Aorta (tissue), 5 donors: Measurements from ENCODE around the gene INSL3. TPM values are rescaled to one million over a fixed set of nuclear protein-coding genes. Genes with fewer than 3 reads are reported as not detected.
"Not testable (repeated sequence)": the region's sequence is repeated elsewhere in the genome, so short reads cannot be mapped to it uniquely, and the experiment has no call there.

Experiments
- ATAC-seq: fragments of 200-7000 bp; cut with Tn5 transposase; one replicate; pipeline ENCODE4 v1.9.1; 2022; ENCODE audit warnings: moderate library complexity; ENCODE audit not compliant: low FRiP score
- DNase-seq, 2 donors: peaks; one replicate each; pipeline ENCODE4 v3.0.0-alpha.2; 2020
- H3K27ac ChIP-seq, 2 donors: one replicate each; pipeline ENCODE4 v1.5.1; 2013; ENCODE audit warnings: low read length in 2 of 2, mild to moderate bottlenecking in 2 of 2, moderate library complexity in 2 of 2, control low read depth in 1 of 2, inconsistent platforms in 1 of 2, low read depth in 1 of 2
- H3K27me3 ChIP-seq, 2 donors: one replicate each; pipeline ENCODE4 v1.6.1; 2013; ENCODE audit warnings: control low read depth in 1 of 2, low read length in 1 of 2, mild to moderate bottlenecking in 1 of 2, moderate library complexity in 1 of 2; ENCODE audit not compliant: insufficient read depth in 2 of 2, control insufficient read depth in 1 of 2
- H3K36me3 ChIP-seq, 2 donors: one replicate each; pipeline ENCODE4 v1.6.1; 2013; ENCODE audit warnings: control low read depth in 1 of 2, low read length in 1 of 2, mild to moderate bottlenecking in 1 of 2; ENCODE audit not compliant: insufficient read depth in 2 of 2, control insufficient read depth in 1 of 2
- H3K4me1 ChIP-seq, 2 donors: one replicate each; pipeline ENCODE4 v1.6.1; 2013; ENCODE audit warnings: low read length in 2 of 2, control low read depth in 1 of 2, mild to moderate bottlenecking in 1 of 2, moderate library complexity in 1 of 2; ENCODE audit not compliant: insufficient read depth in 2 of 2, control insufficient read depth in 1 of 2
- H3K4me3 ChIP-seq, 2 donors: one replicate each; pipeline ENCODE4 v1.5.1; 2013; ENCODE audit warnings: low read length in 2 of 2, control low read depth in 1 of 2, mild to moderate bottlenecking in 1 of 2
- H3K9me3 ChIP-seq: one replicate; pipeline ENCODE4 v1.6.1; 2013; ENCODE audit warnings: mild to moderate bottlenecking, low read length; ENCODE audit not compliant: control insufficient read depth
- WGBS, 2 donors: extraction: QIAGEN DNeasy Blood & Tissue Kit; methylation state at CpG; one replicate each; pipeline ENCODE4 v1.1.7; 2013; 5-methylcytosine and 5-hydroxymethylcytosine counted together
- intact Hi-C, 2 donors: fragments of 100-400 bp; cut with DNase I; formaldehyde crosslinking; loops; one replicate each; pipeline versions ENCODE4 v1.14.2 to v1.15.0; 2022
- polyA plus RNA-seq, 2 donors: library from polyadenylated mRNA; stranded (reverse); fragments of 200-250 nt; gene quantifications; one replicate each; pipeline ENCODE4 v1.2.3, GENCODE V29; 2013
- total RNA-seq, 2 donors: library from RNA; stranded (reverse); fragmentation: NEBNext Ultra II Directional; extraction: Animal tissue kit (Norgen Biotek cat#: 25700); gene quantifications; one replicate each; pipeline ENCODE4 v1.2.1, GENCODE V29; 2021
- donor health status: healthy with polysubstance abuse.
- donor health status: Bipolar disorder and iron deficiency.
- donor health status: DM: no; HTN: no; CAD: no.
- donor health status: DM: no; HTN: no; CAD: no.
- donor health status: DM: yes; HTN: yes; CAD: no.

INSL3 gene
- total and polyA plus RNA-seq, 4 donors = not detected

DNA sequence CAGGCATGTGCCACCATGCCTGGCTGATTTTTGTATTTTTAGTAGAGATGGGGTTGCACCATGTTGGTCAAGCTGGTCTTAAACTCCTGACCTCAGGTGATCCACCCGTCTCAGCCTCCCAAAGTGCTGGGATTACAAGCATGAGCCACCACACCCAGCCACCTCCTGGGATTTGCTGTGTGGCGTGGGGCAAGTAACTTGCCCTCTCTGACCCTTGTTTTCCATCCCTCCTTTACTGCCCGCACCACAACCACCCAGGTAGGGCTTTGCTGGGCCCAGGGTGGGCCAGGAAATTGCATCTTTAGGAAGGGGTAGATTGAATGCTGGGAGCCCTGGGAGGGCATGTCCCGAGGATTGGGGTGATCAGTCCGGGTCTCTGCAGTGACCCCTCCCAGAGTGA, 37.6 kb downstream of the INSL3 start:
- H3K4me3 ChIP-seq, intact Hi-C loops, ATAC-seq, H3K9me3 ChIP-seq, H3K27me3 ChIP-seq, DNase-seq, H3K36me3 ChIP-seq, H3K4me1 ChIP-seq, H3K27ac ChIP-seq: not testable (repeated sequence)
- 71 to 72% methylated on average over 5 of the region's 5 CpGs for WGBS, 2 donors

DNA sequence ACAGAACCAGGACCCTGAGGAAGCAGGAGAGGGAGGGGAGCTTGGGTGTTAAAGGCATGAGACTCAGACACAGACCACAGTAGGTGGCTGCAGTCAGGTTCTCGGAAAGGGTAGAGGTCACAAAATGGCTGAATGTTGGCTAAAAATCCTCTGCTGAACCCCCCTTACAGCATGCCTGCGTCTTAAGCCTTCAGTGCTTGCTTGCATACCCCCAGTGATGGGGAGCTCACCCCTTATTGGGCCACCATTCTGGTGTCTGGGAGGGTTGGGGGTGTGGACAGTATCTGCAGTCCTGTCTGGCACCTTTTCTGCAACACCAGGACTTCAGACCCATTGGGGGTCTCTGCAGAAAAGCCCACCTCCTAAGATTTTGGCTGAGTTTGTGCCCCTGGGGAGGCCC, 40.5 kb downstream of the INSL3 start:
- H3K9me3 ChIP-seq = no peaks in the 10 kb centered on the region
- intact Hi-C loops = no loop called here

DNA sequence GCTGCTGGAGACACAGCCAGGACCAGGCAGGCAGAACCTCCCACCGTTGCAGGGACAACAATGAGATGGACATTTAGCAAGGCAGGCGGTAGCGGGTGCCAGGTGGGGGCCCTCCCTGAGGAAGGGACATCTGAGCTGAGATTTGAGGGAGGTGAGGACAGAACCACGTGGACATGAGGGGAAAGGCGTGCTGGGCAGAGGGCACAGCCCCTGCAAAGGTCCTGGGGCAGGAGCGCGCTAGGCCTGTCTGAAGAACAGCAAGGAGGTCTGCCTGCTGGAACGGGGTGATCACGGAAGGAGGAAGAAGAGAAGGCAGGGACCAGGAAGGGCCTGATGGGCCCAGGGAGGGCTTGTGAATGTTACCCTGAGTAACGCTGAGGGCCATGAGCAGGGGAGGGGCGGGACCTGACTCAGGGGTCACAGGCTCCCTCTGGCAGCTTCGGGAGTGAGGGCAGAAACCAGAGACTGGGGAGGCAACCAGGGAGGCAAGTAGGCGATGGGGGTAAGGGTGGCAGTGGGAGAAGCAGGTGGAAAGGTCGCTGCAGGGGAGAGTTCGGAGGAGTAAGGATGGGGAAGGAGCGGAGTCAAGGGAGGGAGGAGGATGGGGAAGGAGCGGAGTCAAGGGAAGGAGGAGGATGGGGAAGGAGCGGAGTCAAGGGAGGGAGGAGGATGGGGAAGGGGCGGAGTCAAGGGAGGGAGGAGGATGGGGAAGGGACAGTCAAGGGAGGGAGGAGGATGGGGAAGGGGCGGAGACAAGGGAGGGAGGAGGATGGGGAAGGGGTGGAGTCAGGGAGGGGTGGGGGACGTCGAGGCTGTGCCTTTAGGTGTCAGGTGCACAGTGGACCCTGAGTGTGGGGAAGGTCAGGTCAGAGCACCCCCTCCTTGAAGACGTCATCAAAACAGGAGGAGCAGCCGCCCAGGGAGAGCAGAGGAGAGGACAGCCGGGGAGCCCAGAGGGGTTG, 42.1 kb downstream of the INSL3 start:
- no peak for ATAC-seq
- no peak overlapping the region for H3K27ac ChIP-seq
- intact Hi-C loops = loop anchor here in 1 of 2 donors (5.0 kb wide), 1 partner anchor 77 kb away; no protein-coding TSS in a partner anchor
- no peaks in the 10 kb centered on the region for H3K4me1 ChIP-seq
- no peaks in the 10 kb centered on the region for H3K9me3 ChIP-seq
- no peak overlapping the region for H3K4me3 ChIP-seq
- 12 to 14% methylated on average over 23 to 25 of the region's 25 CpGs for WGBS, 2 donors
- H3K27me3 ChIP-seq = no peaks in the 10 kb centered on the region
- no peaks in the 10 kb centered on the region for H3K36me3 ChIP-seq
- DNase-seq = peak in 1 of 2 donors; percentile 80

More for the DNA sequence above, 40.5 kb downstream of the INSL3 start:
- Histone ChIP-seq H3K27ac (no peak overlapping the region), H3K36me3 (no peaks in the 10 kb centered on the region), H3K27me3 (no peaks in the 10 kb centered on the region), H3K4me3 (no peak overlapping the region), H3K4me1 (no peaks in the 10 kb centered on the region)
- no peak for DNase-seq
- ATAC-seq = no peak
- 79 to 91% methylated on average over 2 of the region's 2 CpGs for WGBS, 2 donors

DNA sequence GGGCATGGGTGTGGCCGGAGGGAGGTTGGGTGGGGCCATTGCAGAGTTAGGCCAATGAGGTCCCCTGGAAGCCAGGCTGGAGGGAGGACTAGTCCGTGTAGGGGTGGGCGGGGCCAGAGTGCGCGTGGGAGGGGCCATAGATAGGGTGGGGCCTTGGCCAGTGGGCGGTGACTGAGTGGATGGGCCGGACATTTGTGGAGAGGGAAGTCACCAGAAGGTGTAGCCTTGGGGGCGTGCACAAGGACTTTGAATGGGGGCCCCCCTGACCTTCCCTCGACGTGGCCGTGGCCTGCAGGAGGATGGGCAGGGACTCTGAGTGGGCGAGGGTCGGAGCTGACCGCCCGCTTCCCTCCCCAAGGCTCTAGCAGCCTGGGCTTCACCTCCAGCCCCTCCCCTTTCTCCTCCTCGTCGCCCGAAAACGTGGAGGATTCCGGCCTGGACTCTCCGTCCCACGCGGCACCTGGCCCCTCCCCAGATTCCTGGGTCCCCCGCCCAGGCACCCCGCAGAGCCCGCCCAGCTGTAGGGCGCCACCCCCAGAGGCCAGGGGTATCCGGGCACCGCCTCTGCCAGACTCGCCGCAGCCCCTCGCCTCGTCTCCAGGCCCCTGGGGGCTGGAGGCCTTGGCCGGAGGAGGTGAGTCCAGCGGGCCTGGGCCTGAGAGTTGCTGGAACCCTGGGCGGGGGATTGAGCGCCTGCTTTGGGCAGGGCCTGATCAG, 42.9 kb downstream of the INSL3 start:
- H3K27ac ChIP-seq = no peak overlapping the region
- no peaks in the 10 kb centered on the region for H3K4me1 ChIP-seq
- no peaks in the 10 kb centered on the region for H3K27me3 ChIP-seq
- 3 to 6% methylated on average over 23 to 37 of the region's 37 CpGs for WGBS, 2 donors
- H3K36me3 ChIP-seq = no peaks in the 10 kb centered on the region
- ATAC-seq (peak; percentile 53), DNase-seq (peak; percentile 79 to 88)
- H3K4me3 ChIP-seq = no peak overlapping the region
- H3K9me3 ChIP-seq = no peaks in the 10 kb centered on the region
- intact Hi-C loops = loop anchor here in 1 of 2 donors (5.0 kb wide), 1 partner anchor 76 kb away; no protein-coding TSS in a partner anchor

DNA sequence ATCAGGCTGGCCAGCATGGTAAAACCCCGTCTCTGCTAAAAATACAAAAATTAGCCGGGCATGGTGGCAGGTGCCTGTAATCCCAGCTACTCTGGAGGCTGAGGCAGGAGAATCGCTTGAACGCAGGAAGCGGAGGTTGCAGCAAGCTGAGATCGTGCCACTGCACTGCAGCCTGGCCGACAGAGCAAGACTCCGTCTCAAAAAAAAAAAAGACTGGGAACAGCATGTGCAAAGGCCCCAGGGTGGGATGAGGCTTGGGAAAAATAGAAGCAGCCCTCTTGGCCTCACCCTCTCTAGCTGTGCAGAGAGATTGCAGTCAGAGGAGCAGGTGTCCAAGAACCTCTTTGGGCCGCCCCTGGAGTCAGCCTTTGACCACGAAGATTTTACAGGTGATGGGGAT, 43.5 kb downstream of the INSL3 start:
- H3K4me3 ChIP-seq, H3K4me1 ChIP-seq, ATAC-seq, DNase-seq, H3K9me3 ChIP-seq, H3K27me3 ChIP-seq, H3K27ac ChIP-seq, H3K36me3 ChIP-seq: not testable (repeated sequence)
- WGBS, 2 donors = 72 to 73% methylated on average over 10 of the region's 10 CpGs
- intact Hi-C loops = loop anchor here in 1 of 2 donors (5.0 kb wide), 1 partner anchor 76 kb away; no protein-coding TSS in a partner anchor

DNA sequence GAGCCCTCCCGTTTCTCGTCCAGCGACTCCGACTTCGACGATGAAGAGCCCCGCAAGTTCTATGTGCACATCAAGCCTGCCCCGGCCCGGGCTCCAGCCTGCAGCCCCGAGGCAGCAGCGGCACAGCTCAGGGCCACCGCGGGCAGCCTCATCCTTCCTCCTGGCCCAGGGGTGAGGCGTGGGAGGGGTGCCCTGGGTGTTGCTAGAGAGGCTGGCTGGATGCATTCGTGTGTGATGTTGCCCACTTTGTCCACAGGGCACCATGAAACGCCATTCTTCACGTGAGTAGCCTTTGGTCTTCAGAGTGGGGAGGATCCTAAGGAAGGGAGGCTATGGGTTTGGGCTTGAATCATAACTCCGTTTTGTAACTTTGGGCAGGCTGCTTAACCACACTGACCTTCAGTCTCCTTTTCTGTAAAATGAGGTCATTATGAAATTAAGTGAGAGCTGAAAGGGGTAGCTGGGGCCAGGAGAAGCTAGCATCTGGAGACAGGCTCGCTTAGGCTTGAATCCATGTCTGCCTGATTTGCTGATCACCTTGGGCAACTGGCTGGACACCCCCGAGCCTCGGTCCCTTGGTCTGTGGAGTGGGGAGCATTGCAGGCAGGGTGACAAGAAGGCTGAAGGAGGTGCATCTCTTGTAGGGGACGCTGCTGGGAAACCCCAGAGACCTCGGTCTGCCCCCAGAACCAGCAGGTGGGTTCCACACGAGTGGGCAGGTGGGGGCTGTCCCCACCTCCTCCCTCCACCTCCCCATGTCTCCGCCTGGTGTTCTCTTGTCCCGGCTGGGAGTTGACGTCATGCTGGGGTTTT, 45.1 kb downstream of the INSL3 start:
- DNase-seq (no peak), ATAC-seq (no peak)
- WGBS, 2 donors = 68 to 71% methylated on average over 27 of the region's 27 CpGs

DNA sequence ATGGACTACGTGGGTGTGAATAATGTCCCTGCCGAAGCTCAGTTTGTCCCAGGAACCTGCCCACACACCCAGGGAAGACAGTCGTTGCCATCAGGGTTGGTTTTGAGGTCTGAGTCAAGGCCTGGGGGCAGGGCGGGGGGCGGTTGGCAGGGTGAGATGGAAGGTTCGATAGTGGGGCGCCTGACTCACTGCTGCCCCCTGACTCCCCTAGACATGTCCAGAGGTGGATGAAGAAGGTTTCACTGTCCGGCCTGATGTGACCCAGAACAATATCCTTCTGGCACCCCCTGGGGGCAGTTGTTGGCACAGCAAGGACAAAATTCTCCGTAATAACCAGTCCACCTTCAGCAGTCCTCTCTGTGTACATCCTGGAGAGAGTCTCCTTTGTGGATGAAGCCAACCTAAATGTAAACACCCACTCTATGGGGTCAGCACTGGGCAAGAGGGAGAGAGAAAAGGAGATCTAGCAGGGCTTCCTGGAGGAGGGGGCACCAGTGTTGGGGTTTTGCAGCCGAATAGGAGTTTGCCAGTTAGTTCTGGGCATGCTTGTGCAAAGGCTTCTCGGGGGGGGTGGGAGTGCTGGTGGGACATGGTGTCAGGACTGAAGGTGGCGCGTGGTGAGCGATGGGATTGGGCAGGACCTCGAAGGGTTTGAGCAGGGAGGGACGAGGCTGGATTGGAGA, 45.9 kb downstream of the INSL3 start:
- Histone ChIP-seq H3K9me3 (no peaks in the 10 kb centered on the region), H3K36me3 (no peaks in the 10 kb centered on the region), H3K4me3 (no peak overlapping the region), H3K4me1 (no peaks in the 10 kb centered on the region), H3K27me3 (no peaks in the 10 kb centered on the region), H3K27ac (no peak overlapping the region)
- intact Hi-C loops = loop anchor here in 1 of 2 donors (5.0 kb wide), 1 partner anchor 73 kb away; no protein-coding TSS in a partner anchor
- ATAC-seq (no peak), DNase-seq (no peak)
- 61 to 62% methylated on average over 16 of the region's 16 CpGs for WGBS, 2 donors

More for the DNA sequence above, 45.1 kb downstream of the INSL3 start:
- H3K36me3 ChIP-seq = no peaks in the 10 kb centered on the region
- no peak overlapping the region for H3K4me3 ChIP-seq
- H3K4me1 ChIP-seq = no peaks in the 10 kb centered on the region
- H3K27ac ChIP-seq = no peak overlapping the region
- no peaks in the 10 kb centered on the region for H3K27me3 ChIP-seq
- intact Hi-C loops = loop anchor here in 1 of 2 donors (5.0 kb wide), 1 partner anchor 74 kb away; no protein-coding TSS in a partner anchor
- H3K9me3 ChIP-seq = no peaks in the 10 kb centered on the region

DNA sequence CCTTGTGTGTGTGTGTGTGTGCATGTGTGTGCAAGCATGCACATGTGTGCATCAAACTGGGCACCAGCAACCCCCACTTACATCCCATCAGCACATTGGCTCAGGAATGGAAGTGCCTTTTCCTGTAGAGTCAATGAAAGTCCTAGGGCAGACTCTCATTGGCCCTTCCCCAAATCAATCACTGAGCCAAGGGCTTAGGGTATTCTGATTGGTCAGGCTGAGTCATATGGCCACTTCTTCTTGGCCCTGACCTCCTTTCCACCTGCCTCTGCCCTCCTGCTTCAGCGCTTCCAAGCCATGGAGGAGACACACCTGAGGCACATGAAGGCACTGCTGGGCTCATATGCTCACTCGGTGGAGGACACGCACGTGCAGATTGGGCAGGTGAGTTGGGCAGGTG, 49.1 kb downstream of the INSL3 start:
- ATAC-seq = no peak
- Histone ChIP-seq H3K27ac (no peak overlapping the region), H3K4me1 (no peaks in the 10 kb centered on the region), H3K4me3 (no peak overlapping the region), H3K36me3 (no peaks in the 10 kb centered on the region), H3K27me3 (no peaks in the 10 kb centered on the region), H3K9me3 (no peaks in the 10 kb centered on the region)
- whole genome bisulfite sequencing, 2 donors = 95% methylated on average over 4 of the region's 4 CpGs
- no peak for DNase-seq
- intact Hi-C loops = no loop called here
